Measurements from ENCODE around the gene RAET1G. TPM values are rescaled to one million over a fixed set of nuclear protein-coding genes. Genes with fewer than 3 reads are reported as not detected.
"Not testable (repeated sequence)": the region's sequence is repeated elsewhere in the genome, so short reads cannot be mapped to it uniquely, and the experiment has no call there.

RAET1G gene
- total RNA-seq (ENCODE audit: unreplicated experiment), result 3.8 TPM
- long read RNA-seq, partial matches to known transcripts, result 0 of 4 reads
- long read RNA-seq, other reads (novel, unspliced or antisense), result 0 of 4 reads

DNA sequence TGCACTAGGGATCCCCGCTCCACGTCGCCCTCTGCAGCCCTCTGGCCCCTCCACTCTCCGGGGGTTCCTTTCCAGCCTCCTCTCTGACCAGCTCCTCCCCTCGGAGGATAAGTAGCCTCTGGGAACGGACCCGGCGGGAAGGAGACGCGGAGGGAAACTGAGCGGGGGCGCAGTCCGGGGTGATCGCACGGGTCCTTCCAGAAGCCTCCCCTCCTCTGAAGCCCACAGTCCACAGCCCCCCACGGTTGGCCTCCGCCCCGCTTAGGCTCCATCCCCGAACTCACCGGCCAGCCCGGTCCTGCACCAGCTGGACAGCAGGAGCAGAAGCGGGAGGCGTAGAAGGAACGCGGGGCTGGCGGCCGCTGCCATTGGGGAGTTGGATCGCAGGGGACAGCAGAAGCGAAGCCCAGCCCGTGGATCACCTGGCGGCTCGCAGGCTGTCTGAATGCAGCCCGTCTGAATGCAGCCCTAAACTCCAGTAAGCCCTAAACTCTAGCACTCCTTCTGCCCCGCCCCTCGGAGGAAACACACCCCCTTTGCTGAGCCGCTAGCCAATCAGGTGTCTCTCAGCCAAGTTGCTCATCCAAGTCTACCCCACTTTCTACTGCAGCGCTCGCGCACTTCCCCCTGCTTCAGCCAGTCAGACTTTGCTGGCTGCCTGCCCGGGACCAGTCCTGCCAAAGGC, at the start of gene RAET1G:
TSS of gene RAET1G (minus strand) at position 480 of the 685 bp plus-strand sequence. CDS start at position 369, 111 bp downstream.
- TF ChIP-seq, protein P1, sequence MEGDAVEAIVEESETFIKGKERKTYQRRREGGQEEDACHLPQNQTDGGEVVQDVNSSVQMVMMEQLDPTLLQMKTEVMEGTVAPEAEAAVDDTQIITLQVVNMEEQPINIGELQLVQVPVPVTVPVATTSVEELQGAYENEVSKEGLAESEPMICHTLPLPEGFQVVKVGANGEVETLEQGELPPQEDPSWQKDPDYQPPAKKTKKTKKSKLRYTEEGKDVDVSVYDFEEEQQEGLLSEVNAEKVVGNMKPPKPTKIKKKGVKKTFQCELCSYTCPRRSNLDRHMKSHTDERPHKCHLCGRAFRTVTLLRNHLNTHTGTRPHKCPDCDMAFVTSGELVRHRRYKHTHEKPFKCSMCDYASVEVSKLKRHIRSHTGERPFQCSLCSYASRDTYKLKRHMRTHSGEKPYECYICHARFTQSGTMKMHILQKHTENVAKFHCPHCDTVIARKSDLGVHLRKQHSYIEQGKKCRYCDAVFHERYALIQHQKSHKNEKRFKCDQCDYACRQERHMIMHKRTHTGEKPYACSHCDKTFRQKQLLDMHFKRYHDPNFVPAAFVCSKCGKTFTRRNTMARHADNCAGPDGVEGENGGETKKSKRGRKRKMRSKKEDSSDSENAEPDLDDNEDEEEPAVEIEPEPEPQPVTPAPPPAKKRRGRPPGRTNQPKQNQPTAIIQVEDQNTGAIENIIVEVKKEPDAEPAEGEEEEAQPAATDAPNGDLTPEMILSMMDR (IDR thresholded peaks at IDR 0.05; ENCODE audit: unreplicated experiment), result no peak
- Mint-ChIP-seq H3K36me3 (ENCODE audit: low read depth, unreplicated experiment) (peaks cover 12% of the 10 kb centered on the region), H3K27ac (ENCODE audit: unreplicated experiment) (no peak within 1 kb of the TSS), H3K27me3 (ENCODE audit: unreplicated experiment) (peaks cover 27% of the 10 kb centered on the region), H3K9me3 (ENCODE audit: unreplicated experiment) (no peaks in the 10 kb centered on the region), H3K4me1 (ENCODE audit: unreplicated experiment) (peaks cover 33% of the 10 kb centered on the region), H3K4me3 (ENCODE audit: unreplicated experiment) (peak within 1 kb of the TSS; percentile 91)
- DNase-seq (ENCODE audit: low spot score), result peak; percentile 73

DNA sequence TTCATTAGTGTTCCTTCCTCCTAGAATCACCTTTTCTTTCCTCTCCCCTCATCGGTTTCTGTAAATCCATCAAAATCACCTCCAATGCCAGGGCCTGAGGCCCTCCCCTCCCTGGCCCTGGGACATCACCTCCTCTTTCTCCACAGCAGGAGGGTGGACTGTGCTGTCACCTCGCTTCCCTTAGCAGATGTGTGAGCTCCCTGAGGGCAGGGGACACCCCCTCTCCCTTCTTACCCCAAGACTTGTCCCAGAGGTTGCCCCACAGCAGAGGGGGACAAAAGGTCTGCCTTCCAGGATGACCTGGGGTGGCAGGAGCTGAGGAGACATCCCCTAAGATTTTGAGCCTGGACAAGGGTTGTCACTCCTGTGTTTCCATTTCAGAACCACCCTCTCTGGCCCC, 46.7 kb upstream of the RAET1G start:
- H3K27me3 Mint-ChIP-seq (ENCODE audit: unreplicated experiment), result peaks cover 23% of the 10 kb centered on the region

DNA sequence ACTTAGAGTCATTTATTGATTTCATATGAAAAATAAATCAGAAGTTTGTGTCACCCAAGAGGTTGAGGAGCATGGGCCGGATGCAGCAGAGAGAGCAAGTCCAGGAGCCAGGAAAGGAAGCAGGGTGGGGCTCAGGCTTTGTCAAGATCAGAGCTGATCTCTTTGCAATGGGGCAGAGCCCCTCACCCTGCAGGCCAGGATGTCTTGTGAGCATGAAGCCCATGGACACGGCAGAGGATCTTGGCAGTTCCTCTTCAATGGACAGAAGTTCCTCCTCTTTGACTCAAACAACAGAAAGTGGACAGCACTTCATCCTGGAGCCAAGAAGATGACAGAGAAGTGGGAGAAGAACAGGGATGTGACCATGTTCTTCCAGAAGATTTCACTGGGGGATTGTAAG, 46.0 kb upstream of the RAET1G start:
- Mint-ChIP-seq H3K4me3 (ENCODE audit: unreplicated experiment) (peak overlapping the region; percentile 63), H3K36me3 (ENCODE audit: low read depth, unreplicated experiment) (peaks cover 48% of the 10 kb centered on the region), H3K4me1 (ENCODE audit: unreplicated experiment) (peaks cover 20% of the 10 kb centered on the region), H3K27me3 (ENCODE audit: unreplicated experiment) (peaks cover 29% of the 10 kb centered on the region)
- H3K27ac Mint-ChIP-seq (ENCODE audit: unreplicated experiment); H3K9me3 Mint-ChIP-seq (ENCODE audit: unreplicated experiment); DNase-seq (ENCODE audit: low spot score): not testable (repeated sequence)

More for the DNA sequence above, 46.7 kb upstream of the RAET1G start:
- TF ChIP-seq, protein P1 (IDR thresholded peaks at IDR 0.05; ENCODE audit: unreplicated experiment), result no peak
- Mint-ChIP-seq H3K4me1 (ENCODE audit: unreplicated experiment) (peaks cover 13% of the 10 kb centered on the region), H3K27ac (ENCODE audit: unreplicated experiment) (no peak overlapping the region), H3K4me3 (ENCODE audit: unreplicated experiment) (no peak overlapping the region), H3K36me3 (ENCODE audit: low read depth, unreplicated experiment) (peaks cover 50% of the 10 kb centered on the region), H3K9me3 (ENCODE audit: unreplicated experiment) (no peaks in the 10 kb centered on the region)
- DNase-seq (ENCODE audit: low spot score), result no peak

- H3K27ac Mint-ChIP-seq (ENCODE audit: unreplicated experiment); H3K4me3 Mint-ChIP-seq (ENCODE audit: unreplicated experiment); DNase-seq (ENCODE audit: low spot score); H3K9me3 Mint-ChIP-seq (ENCODE audit: unreplicated experiment): not testable (repeated sequence)
- H3K36me3 Mint-ChIP-seq (ENCODE audit: low read depth, unreplicated experiment), result peaks cover 43% of the 10 kb centered on the region
- peaks cover 34% of the 10 kb centered on the region for H3K27me3 Mint-ChIP-seq (ENCODE audit: unreplicated experiment)
- peaks cover 23% of the 10 kb centered on the region for H3K4me1 Mint-ChIP-seq (ENCODE audit: unreplicated experiment)
These were observed 45.1 kb upstream of the RAET1G start for GRCh38 chr6:149967999-149968398.

DNA sequence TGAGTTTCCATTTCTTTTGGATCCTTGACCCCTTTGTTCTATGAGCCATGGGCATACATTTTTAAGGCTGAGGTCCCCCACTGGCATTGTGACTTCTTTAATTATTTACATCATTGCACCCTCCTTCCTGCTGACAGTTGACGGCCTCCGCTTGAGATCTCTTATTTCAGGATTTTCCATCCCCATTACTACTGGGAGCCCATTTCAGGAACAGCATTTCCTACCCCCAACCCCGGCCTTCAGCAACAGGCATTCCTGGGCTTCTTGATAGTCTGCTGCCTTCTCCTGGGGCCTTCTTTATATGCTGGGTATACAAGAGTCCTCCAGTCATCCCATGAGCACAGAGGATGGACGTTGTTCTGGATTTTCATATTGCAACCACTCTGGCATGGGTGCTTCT, 44.7 kb upstream of the RAET1G start:
- Mint-ChIP-seq H3K36me3 (ENCODE audit: low read depth, unreplicated experiment) (peaks cover 39% of the 10 kb centered on the region), H3K27me3 (ENCODE audit: unreplicated experiment) (peaks cover 35% of the 10 kb centered on the region), H3K27ac (ENCODE audit: unreplicated experiment) (peak overlapping the region; percentile 30), H3K4me3 (ENCODE audit: unreplicated experiment) (peak overlapping the region; percentile 50), H3K9me3 (ENCODE audit: unreplicated experiment) (no peaks in the 10 kb centered on the region), H3K4me1 (ENCODE audit: unreplicated experiment) (peaks cover 23% of the 10 kb centered on the region)
- DNase-seq (ENCODE audit: low spot score), result no peak
- TF ChIP-seq, protein P1 (IDR thresholded peaks at IDR 0.05; ENCODE audit: unreplicated experiment), result no peak

DNA sequence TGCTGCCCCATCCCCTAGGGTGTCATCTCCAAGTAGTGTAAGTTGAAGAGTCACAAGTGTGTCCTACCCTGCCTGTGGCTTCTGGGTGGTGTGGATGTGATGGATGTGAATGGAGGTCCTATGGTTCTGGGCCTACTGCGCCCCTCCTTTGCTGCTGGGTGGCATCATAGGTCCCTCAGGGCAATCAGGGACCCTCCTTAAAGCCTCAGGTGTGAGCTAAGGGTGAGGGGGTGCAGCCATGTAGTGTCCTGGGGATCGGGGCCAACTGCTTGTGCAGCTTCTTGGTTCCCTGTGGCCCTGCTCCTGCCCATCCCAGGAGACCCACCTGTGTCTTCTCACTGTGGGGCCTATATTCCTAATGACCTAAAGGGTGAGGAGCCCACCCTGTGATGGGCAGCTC, 43.4 kb upstream of the RAET1G start:
- peak overlapping the region; percentile 99 for H3K4me3 Mint-ChIP-seq (ENCODE audit: unreplicated experiment)
- H3K27ac Mint-ChIP-seq (ENCODE audit: unreplicated experiment); DNase-seq (ENCODE audit: low spot score); H3K9me3 Mint-ChIP-seq (ENCODE audit: unreplicated experiment): not testable (repeated sequence)
- peaks cover 26% of the 10 kb centered on the region for H3K4me1 Mint-ChIP-seq (ENCODE audit: unreplicated experiment)
- peaks cover 35% of the 10 kb centered on the region for H3K27me3 Mint-ChIP-seq (ENCODE audit: unreplicated experiment)
- H3K36me3 Mint-ChIP-seq (ENCODE audit: low read depth, unreplicated experiment), result peaks cover 31% of the 10 kb centered on the region
